ENCODE measurements around the gene SEC23A. TPM values are rescaled to one million over a fixed set of nuclear protein-coding genes. Genes with fewer than 3 reads are reported as not detected.

SEC23A gene
- polyA plus RNA-seq, 2 of the 4 experiments (the other 2 are of a cell fraction): 96.4 to 176 TPM

- DNase-seq (ENCODE audit: low read depth in 1 of 2, low spot score in 1 of 2) (no peak), FAIRE-seq (no peak)
- TF ChIP-seq ATOH8 (CRISPR knock-in tag; IDR thresholded peaks at IDR 0.05; ENCODE audit: low read depth): no peak
- no peak for TF ChIP-seq HEYL (CRISPR knock-in tag; IDR thresholded peaks at IDR 0.05)
- no peak for TF ChIP-seq ZFP36 (IDR thresholded peaks at IDR 0.05; ENCODE audit: borderline replicate concordance, partially characterized antibody)
- no peak for TF ChIP-seq CEBPB (IDR thresholded peaks at IDR 0.05)
- no peak for TF ChIP-seq NR3C1 (IDR thresholded peaks at IDR 0.05)
- no peak for TF ChIP-seq EHF (CRISPR knock-in tag; IDR thresholded peaks at IDR 0.05)
- TF ChIP-seq FOSL2 (IDR thresholded peaks at IDR 0.05): no peak
- TF ChIP-seq FOSL2 (CRISPR knock-in tag; IDR thresholded peaks at IDR 0.05): no peak
- no peak for TF ChIP-seq POLR2A (IDR thresholded peaks at IDR 0.05; ENCODE audit: low read length)
- no peak for TF ChIP-seq HOXB5 (CRISPR knock-in tag; IDR thresholded peaks at IDR 0.05)
- TF ChIP-seq HOXB13 (CRISPR knock-in tag; IDR thresholded peaks at IDR 0.05; ENCODE audit: low read depth): no peak
- TF ChIP-seq REST (IDR thresholded peaks at IDR 0.05): no peak
- TF ChIP-seq GATA3 (IDR thresholded peaks at IDR 0.05; ENCODE audit: borderline replicate concordance): no peak
- TF ChIP-seq ESRRA (IDR thresholded peaks at IDR 0.05; ENCODE audit: borderline replicate concordance, low read length): no peak
- TF ChIP-seq EP300 (IDR thresholded peaks at IDR 0.05): no peak
- no peak for TF ChIP-seq RFX5 (IDR thresholded peaks at IDR 0.05)
- TF ChIP-seq FOSB (CRISPR knock-in tag; IDR thresholded peaks at IDR 0.05): no peak
- TF ChIP-seq FOXS1 (CRISPR knock-in tag; IDR thresholded peaks at IDR 0.05): no peak
These were observed 69.7 kb downstream of the SEC23A start for GRCh38 chr14:39033371-39033770.

GRCh38 chr14:39030209-39030608 is 72.8 kb downstream of the SEC23A start:
- ATAC-seq: no peak
- H3K4me1 ChIP-seq: peaks cover 3% of the 10 kb centered on the region; the same call in 1 of the 3 replicates
- no peak for TF ChIP-seq HDAC2 (IDR thresholded peaks at IDR 0.05)
- no peak for TF ChIP-seq HOXB13 (CRISPR knock-in tag; IDR thresholded peaks at IDR 0.05; ENCODE audit: low read depth)
- H3K4me3 ChIP-seq: no peak overlapping the region
- no peak overlapping the region for H3K27ac ChIP-seq
- CTCF ChIA-PET: interaction anchor here (1.5 kb wide), 1 partner anchor 14 kb away, joined by 4 read pairs; no protein-coding TSS in a partner anchor
- 97% methylated on average over 10 of the region's 10 CpGs for WGBS (ENCODE audit: missing lambda C conversion rate)
- DNase-seq (ENCODE audit: low read depth in 1 of 2, low spot score in 1 of 2): no peak
- POLR2A ChIA-PET: no interaction called here
- FAIRE-seq: no peak
- H3K9me3 ChIP-seq: no peaks in the 10 kb centered on the region
- H3K4me2 ChIP-seq: no peak overlapping the region

More at GRCh38 chr14:39033371-39033770, 69.7 kb downstream of the SEC23A start:
- H3K4me3 ChIP-seq: no peak overlapping the region
- 75% methylated on average over 4 of the region's 4 CpGs for WGBS (ENCODE audit: missing lambda C conversion rate)
- H3K4me1 ChIP-seq: no peaks in the 10 kb centered on the region
- no peak overlapping the region for H3K4me2 ChIP-seq
- H3K9me3 ChIP-seq: no peaks in the 10 kb centered on the region
- ChIA-PET CTCF (interaction anchor here (1.3 kb wide), 1 partner anchor 45 kb away, joined by 5 read pairs; no protein-coding TSS in a partner anchor), POLR2A (no interaction called here)
- no peak overlapping the region for H3K27ac ChIP-seq
- ATAC-seq: no peak

- Histone ChIP-seq H3K9me3 (no peaks in the 10 kb centered on the region), H3K4me2 (no peak overlapping the region), H3K4me3 (no peak overlapping the region), H3K27ac (no peak overlapping the region), H3K4me1 (peaks cover 3% of the 10 kb centered on the region; the same call in 1 of the 3 replicates)
- no peak for DNase-seq (ENCODE audit: low read depth in 1 of 2, low spot score in 1 of 2)
- 89% methylated on average over 8 of the region's 8 CpGs for WGBS (ENCODE audit: missing lambda C conversion rate)
- CTCF ChIA-PET: interaction anchor here (1.5 kb wide), 1 partner anchor 14 kb away, joined by 4 read pairs; no protein-coding TSS in a partner anchor
- FAIRE-seq: no peak
- POLR2A ChIA-PET: no interaction called here
- no peak for ATAC-seq
- TF ChIP-seq HES2 (IDR thresholded peaks at IDR 0.05) (no peak), POLR2A (IDR thresholded peaks at IDR 0.05; ENCODE audit: low read length) (no peak), CTCF (IDR thresholded peaks at IDR 0.05) (no peak), RNF2 (IDR thresholded peaks at IDR 0.05; ENCODE audit: borderline replicate concordance, low read depth) (no peak), TFCP2L1 (CRISPR knock-in tag; IDR thresholded peaks at IDR 0.05) (no peak), ATOH8 (CRISPR knock-in tag; IDR thresholded peaks at IDR 0.05; ENCODE audit: low read depth) (no peak), HOXB5 (CRISPR knock-in tag; IDR thresholded peaks at IDR 0.05) (no peak), RAD21 (conservative IDR thresholded peaks at IDR 0.05 in 1 of 2, IDR thresholded peaks at IDR 0.05 in 1 of 2) (no peak), MAX (IDR thresholded peaks at IDR 0.05) (no peak), EHF (CRISPR knock-in tag; IDR thresholded peaks at IDR 0.05) (no peak), ZSCAN20 (CRISPR knock-in tag; IDR thresholded peaks at IDR 0.05) (no peak), USF2 (IDR thresholded peaks at IDR 0.05) (no peak), EP300 (IDR thresholded peaks at IDR 0.05) (no peak)
These were observed 73.2 kb downstream of the SEC23A start for GRCh38 chr14:39029789-39030188.

Data from A549 (cell line).